ENCODE results near the gene MINAR1.

MINAR1 gene

DNA sequence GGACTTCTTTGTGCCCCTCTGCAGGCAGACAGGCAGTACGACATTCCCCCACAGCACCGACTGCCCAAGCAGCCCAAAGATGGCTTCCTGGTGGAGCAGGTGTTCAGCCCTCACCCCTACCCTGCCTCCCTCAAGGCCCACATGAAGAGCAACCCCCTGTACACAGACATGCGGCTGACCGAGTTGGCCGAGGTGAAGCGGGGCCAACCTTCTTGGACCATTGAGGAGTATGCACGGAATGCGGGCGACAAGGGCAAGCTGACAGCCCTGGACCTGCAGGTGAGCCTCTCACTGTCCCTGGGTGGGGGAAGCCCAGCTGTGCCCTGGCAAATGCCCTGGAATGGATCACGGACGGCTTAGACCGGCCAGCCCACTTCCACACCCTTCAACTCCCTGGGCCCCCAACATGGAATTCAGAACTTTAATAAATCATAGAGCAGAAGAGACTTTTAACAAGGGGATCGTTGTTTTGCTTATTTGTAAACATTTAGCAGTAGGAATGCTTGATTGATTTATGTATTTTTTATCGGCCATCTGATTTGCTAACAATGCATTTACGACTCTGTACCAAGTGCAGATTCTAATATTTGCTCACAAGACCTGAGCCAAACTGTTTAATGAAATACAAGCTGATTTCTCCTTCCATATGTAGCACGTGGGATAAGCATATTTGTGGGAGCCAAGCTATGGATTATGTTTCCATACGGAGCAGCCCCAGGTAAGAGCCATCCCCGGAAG, 31.1 kb downstream of the MINAR1 start:
- Histone ChIP-seq H3K9me3 (ENCODE audit: insufficient read depth, low read length) (no peaks in the 10 kb centered on the region), H2AFZ (ENCODE audit: low read depth, low read length) (no peak overlapping the region), H3K27ac (ENCODE audit: low read length) (no peak overlapping the region), H3K4me2 (ENCODE audit: low read length) (no peak overlapping the region), H4K20me1 (ENCODE audit: insufficient read depth, low read length) (no peaks in the 10 kb centered on the region), H3K27me3 (ENCODE audit: low read depth, low read length) (no peaks in the 10 kb centered on the region), H3K4me3 (ENCODE audit: low read length) (no peak overlapping the region), H3K79me2 (ENCODE audit: low read length) (no peaks in the 10 kb centered on the region), H3K4me1 (ENCODE audit: low read length) (no peaks in the 10 kb centered on the region), H3K36me3 (replicated peaks; ENCODE audit: low read depth, low read length) (no peaks in the 10 kb centered on the region), H3K9ac (ENCODE audit: low read length) (no peak overlapping the region)
- TF ChIP-seq, protein P1, sequence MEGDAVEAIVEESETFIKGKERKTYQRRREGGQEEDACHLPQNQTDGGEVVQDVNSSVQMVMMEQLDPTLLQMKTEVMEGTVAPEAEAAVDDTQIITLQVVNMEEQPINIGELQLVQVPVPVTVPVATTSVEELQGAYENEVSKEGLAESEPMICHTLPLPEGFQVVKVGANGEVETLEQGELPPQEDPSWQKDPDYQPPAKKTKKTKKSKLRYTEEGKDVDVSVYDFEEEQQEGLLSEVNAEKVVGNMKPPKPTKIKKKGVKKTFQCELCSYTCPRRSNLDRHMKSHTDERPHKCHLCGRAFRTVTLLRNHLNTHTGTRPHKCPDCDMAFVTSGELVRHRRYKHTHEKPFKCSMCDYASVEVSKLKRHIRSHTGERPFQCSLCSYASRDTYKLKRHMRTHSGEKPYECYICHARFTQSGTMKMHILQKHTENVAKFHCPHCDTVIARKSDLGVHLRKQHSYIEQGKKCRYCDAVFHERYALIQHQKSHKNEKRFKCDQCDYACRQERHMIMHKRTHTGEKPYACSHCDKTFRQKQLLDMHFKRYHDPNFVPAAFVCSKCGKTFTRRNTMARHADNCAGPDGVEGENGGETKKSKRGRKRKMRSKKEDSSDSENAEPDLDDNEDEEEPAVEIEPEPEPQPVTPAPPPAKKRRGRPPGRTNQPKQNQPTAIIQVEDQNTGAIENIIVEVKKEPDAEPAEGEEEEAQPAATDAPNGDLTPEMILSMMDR (IDR thresholded peaks at IDR 0.05; ENCODE audit: low read depth, low read length), result no peak
- TF ChIP-seq EZH2phosphoT487 (IDR thresholded peaks at IDR 0.05; ENCODE audit: low read depth), result no peak

DNA sequence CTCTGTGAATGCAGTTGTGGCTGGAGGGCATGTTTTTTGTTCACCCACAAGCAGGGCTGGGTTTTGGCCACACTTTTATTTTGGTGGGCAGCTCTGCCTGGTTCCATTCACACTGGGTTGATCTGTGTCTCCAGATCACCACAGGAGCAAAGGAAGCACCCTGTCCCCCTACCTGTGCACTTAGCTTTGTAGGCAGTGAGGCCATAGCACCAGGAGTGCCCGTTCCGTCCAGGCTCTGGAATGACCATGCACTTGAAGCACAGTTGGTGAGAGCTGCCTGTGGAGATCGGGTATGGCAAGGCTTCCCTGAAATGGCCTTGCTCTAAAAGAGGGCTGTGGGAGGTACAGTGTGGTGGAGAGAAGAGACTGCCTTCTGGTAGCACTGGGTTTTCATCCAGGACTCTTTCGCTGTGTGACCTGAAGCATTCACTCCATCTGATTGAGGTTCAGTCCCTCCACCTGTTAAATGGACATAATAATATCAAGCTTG, 31.7 kb downstream of the MINAR1 start:
- Histone ChIP-seq H2AFZ (ENCODE audit: low read depth, low read length) (no peak overlapping the region), H3K79me2 (ENCODE audit: low read length) (no peaks in the 10 kb centered on the region), H4K20me1 (ENCODE audit: insufficient read depth, low read length) (no peaks in the 10 kb centered on the region), H3K9me3 (ENCODE audit: insufficient read depth, low read length) (no peaks in the 10 kb centered on the region), H3K4me2 (ENCODE audit: low read length) (no peak overlapping the region), H3K4me1 (ENCODE audit: low read length) (no peaks in the 10 kb centered on the region), H3K4me3 (ENCODE audit: low read length) (no peak overlapping the region), H3K27me3 (ENCODE audit: low read depth, low read length) (no peaks in the 10 kb centered on the region), H3K27ac (ENCODE audit: low read length) (no peak overlapping the region), H3K9ac (ENCODE audit: low read length) (no peak overlapping the region), H3K36me3 (replicated peaks; ENCODE audit: low read depth, low read length) (no peaks in the 10 kb centered on the region)
- no peak for TF ChIP-seq EZH2phosphoT487 (IDR thresholded peaks at IDR 0.05; ENCODE audit: low read depth)

DNA sequence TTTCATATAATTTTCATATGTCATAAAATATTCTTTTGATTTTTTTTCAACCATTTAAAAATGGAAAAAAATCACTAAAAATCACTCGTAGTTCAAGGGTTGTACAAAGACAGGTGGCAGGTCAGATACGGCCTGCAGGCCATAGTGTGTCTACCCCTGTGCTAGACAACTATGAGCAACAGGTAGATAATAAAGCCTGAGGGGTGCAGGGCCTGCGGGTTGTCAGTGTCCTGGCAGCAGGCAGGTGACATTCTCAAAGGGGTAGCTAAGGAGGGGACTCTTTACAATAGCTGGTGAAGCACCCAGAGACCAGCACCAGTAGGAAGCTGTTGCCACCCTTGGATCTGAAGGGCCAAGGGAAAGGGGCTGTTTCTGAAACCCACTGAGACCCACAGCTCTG, 34.4 kb downstream of the MINAR1 start:
- Histone ChIP-seq H3K9me3 (ENCODE audit: insufficient read depth, low read length) (no peaks in the 10 kb centered on the region), H3K27me3 (ENCODE audit: low read depth, low read length) (no peaks in the 10 kb centered on the region), H4K20me1 (ENCODE audit: insufficient read depth, low read length) (no peaks in the 10 kb centered on the region), H2AFZ (ENCODE audit: low read depth, low read length) (no peak overlapping the region), H3K4me2 (ENCODE audit: low read length) (no peak overlapping the region), H3K4me3 (ENCODE audit: low read length) (no peak overlapping the region), H3K79me2 (ENCODE audit: low read length) (no peaks in the 10 kb centered on the region), H3K4me1 (ENCODE audit: low read length) (no peaks in the 10 kb centered on the region), H3K27ac (ENCODE audit: low read length) (no peak overlapping the region), H3K9ac (ENCODE audit: low read length) (no peak overlapping the region), H3K36me3 (replicated peaks; ENCODE audit: low read depth, low read length) (peaks cover 2% of the 10 kb centered on the region)
- no peak for TF ChIP-seq EZH2phosphoT487 (IDR thresholded peaks at IDR 0.05; ENCODE audit: low read depth)
- TF ChIP-seq, protein P1 (IDR thresholded peaks at IDR 0.05; ENCODE audit: low read depth, low read length), result no peak

DNA sequence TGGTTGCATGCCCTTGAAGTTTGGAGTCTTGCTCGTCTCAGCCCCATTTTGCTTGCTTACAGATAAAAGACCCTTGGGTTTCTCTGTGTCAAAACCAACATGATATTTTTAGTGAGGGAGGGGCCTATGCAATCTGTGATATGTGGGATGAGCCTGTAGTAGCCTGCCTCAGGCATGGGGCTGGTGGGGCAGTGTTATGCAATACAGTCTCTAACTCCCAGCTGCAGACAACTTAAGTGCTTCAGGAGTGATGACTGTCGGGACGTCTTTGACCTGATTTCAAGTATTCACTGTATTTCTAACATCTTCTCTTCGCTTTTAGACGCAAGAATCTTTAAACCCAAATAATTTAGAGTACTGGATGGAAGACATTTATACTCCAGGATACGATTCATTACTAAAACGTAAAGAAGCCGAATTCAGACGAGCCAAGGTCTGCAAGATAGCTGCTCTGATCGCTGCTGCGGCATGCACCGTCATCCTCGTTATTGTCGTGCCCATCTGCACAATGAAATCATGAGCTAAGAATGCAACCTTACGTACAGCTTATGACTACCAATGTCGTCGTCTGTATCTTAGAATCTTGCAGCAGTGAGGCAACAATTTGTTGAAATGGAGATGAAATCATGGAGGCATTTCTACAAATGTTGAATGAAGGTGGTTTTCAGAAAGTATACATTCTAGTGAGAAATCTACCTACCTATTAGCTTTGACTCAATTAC, 35.9 kb downstream of the MINAR1 start:
- Histone ChIP-seq H3K79me2 (ENCODE audit: low read length) (no peaks in the 10 kb centered on the region), H3K4me2 (ENCODE audit: low read length) (no peak overlapping the region), H3K9ac (ENCODE audit: low read length) (no peak overlapping the region), H3K4me1 (ENCODE audit: low read length) (no peaks in the 10 kb centered on the region), H3K27me3 (ENCODE audit: low read depth, low read length) (no peaks in the 10 kb centered on the region), H3K4me3 (ENCODE audit: low read length) (no peak overlapping the region), H2AFZ (ENCODE audit: low read depth, low read length) (no peak overlapping the region), H3K9me3 (ENCODE audit: insufficient read depth, low read length) (no peaks in the 10 kb centered on the region), H4K20me1 (ENCODE audit: insufficient read depth, low read length) (no peaks in the 10 kb centered on the region), H3K36me3 (replicated peaks; ENCODE audit: low read depth, low read length) (peaks cover 2% of the 10 kb centered on the region), H3K27ac (ENCODE audit: low read length) (no peak overlapping the region)
- TF ChIP-seq, protein P1 (IDR thresholded peaks at IDR 0.05; ENCODE audit: low read depth, low read length), result no peak
- TF ChIP-seq EZH2phosphoT487 (IDR thresholded peaks at IDR 0.05; ENCODE audit: low read depth), result no peak

Data from OCI-LY3 (cell line).